ENCODE measurements around the gene RPP25.

GRCh38 chr15:74958908-74959585 is 2.5 kb upstream of the RPP25 start:
- no peak for TF ChIP-seq CTCF (conservative IDR thresholded peaks at IDR 0.05 in 1 of 2, IDR thresholded peaks at IDR 0.05 in 1 of 2; ENCODE audit: low read depth in 1 of 2, low read length in 2 of 2)
- TF ChIP-seq EZH2 (IDR thresholded peaks at IDR 0.05; ENCODE audit: low read length, missing control alignments) = peak; percentile 93
